IPS-20b (cell line): ENCODE data around the gene SLAMF1.

Experiments
- H3K27ac ChIP-seq: one replicate; pipeline ENCODE4 v1.5.1; 2013; ENCODE audit warnings: low read length
- H3K27me3 ChIP-seq: 2 replicates; pipeline ENCODE4 v1.6.1; 2013; ENCODE audit warnings: mild to moderate bottlenecking, low read length, inconsistent platforms; ENCODE audit not compliant: insufficient read depth
- H3K36me3 ChIP-seq: 2 replicates; pipeline ENCODE4 v1.6.1; 2013; ENCODE audit warnings: low read depth, mild to moderate bottlenecking, inconsistent platforms, low read length, moderate library complexity; ENCODE audit not compliant: insufficient read depth
- H3K4me1 ChIP-seq: 2 replicates; pipeline ENCODE4 v1.6.1; 2013; ENCODE audit warnings: mild to moderate bottlenecking, control low read depth, inconsistent platforms, low read length, moderate library complexity; ENCODE audit not compliant: insufficient read depth
- H3K4me3 ChIP-seq: 2 replicates; pipeline ENCODE4 v1.5.1; 2013; ENCODE audit warnings: mild to moderate bottlenecking, low read length, inconsistent platforms
- H3K9ac ChIP-seq: 2 replicates; pipeline ENCODE4 v1.6.1; 2013; ENCODE audit warnings: low read depth, mild to moderate bottlenecking, inconsistent platforms, low read length, moderate library complexity
- H3K9me3 ChIP-seq: 2 replicates; pipeline ENCODE4 v1.6.1; 2013; ENCODE audit warnings: mild to moderate bottlenecking, low read depth, low read length, inconsistent platforms; ENCODE audit not compliant: insufficient read depth

SLAMF1 gene

DNA sequence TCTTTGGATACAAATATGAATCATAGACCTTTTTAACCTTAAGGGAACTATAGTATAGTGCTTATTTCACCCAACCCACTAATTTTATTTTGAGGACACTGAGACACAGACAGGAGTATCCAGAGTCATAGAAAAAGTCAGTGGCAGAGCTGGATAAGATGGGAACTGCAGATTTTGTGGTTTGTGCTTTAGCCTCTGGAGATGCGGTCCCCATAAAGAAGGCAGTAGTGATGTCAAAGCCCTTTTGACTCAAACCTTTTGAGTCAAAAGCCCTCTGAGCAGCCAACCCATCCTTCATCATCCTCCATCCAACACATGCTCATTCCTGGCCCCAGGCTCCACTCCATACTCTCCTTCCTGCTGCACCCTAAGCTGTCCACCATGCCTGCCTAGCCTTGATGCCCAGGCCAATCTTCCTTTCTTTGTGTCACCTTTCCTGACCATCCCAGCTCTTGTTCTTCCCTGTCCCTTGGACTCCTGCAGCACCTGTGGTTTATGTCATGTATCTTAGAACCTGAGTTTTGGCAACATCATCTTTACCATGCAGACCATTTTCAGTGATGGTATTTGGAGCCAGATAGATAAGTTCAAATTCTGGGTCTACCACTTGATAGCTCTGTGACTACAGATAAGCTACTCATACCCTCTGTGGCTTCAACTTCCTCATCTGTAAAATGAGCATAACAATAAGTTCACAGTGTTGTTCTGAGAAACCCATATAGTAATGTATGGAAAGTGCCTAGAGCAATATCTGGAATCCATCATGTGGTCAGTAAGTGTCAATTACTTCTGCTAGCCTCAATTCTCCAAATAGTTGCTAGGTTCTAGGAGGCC lies 20.1 kb downstream of the SLAMF1 start:
- Histone ChIP-seq H3K27ac (no peak overlapping the region), H3K9me3 (no peaks in the 10 kb centered on the region), H3K27me3 (no peaks in the 10 kb centered on the region), H3K9ac (no peak overlapping the region), H3K4me1 (no peaks in the 10 kb centered on the region), H3K36me3 (no peaks in the 10 kb centered on the region), H3K4me3 (no peak overlapping the region)

DNA sequence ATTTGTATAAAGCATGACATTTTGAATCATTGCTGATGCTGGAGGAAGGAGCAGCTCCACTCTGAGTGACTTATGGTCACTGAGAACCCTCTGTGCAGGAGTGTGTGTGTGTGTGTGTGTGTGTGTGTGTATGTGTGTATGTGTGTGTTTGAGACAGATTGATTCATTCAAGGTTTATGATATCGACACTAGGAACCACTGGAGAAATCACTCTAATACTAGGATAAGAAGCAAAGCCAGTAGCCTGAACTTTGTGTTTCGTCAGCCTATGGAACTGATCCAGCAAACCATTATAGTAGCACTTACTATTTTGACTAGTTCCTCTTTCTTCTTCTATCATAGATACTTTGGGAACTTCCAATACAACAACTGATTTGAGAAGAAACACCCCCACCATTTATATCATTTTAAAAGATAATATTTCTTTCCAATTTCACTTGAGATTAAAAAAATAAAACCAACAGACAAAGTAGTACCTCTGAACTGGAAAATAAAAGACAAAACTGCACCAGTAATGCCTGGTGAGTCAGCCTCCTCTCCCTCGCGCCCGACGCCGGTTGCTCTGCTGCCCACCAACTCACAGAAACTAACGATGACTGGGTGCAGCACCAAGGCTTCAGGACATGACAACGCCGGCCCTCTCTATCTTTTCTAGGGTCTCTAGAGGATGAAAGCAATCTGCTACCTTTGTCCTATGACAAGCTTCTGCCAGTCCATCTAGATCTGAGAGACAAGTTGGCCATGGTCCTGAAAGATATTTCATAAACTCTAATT lies 20.9 kb downstream of the SLAMF1 start:
- Histone ChIP-seq H3K4me1 (no peaks in the 10 kb centered on the region), H3K4me3 (no peak overlapping the region), H3K27ac (no peak overlapping the region), H3K9me3 (no peaks in the 10 kb centered on the region), H3K27me3 (no peaks in the 10 kb centered on the region), H3K9ac (no peak overlapping the region), H3K36me3 (no peaks in the 10 kb centered on the region)

DNA sequence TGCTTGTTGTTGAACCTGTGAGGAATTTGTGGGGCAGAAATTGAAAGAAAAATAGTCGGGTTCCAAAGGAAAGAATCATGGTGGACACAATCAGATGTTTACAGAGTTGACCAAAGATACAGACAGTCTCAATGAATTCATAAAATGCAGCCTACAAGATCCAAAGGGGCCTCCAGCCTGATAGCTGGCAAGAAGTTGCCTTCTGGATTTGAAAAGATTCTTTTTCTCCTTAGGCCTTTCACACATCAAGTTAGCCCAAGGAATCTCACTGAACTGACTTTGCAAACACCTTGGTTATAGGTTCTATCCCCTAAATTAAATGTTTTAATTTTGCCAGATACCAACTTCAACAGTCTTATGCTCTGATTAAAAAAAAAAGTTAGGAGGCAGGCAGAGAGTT lies 21.5 kb downstream of the SLAMF1 start:
- Histone ChIP-seq H3K4me3 (no peak overlapping the region), H3K9ac (no peak overlapping the region), H3K27me3 (no peaks in the 10 kb centered on the region), H3K36me3 (no peaks in the 10 kb centered on the region), H3K9me3 (no peaks in the 10 kb centered on the region), H3K4me1 (no peaks in the 10 kb centered on the region), H3K27ac (no peak overlapping the region)

DNA sequence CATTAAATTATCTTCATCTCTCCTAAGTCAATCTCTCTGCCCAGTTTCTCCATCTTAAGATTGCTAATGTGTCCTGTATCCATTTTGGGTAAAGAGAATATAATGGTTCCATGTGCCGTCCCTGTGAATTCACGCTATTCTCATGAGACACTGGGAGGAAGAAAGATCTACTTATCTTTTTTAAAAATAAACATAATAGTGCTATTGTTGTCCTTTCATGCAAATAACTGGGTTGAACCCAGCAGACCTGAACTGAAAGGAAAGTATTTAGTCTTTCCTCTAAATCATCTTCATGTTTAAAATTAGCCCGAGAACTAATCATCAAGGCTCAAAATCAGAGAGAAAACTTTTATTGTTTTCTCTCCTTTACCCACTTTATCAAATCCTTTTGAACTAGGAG lies 22.4 kb downstream of the SLAMF1 start:
- Histone ChIP-seq H3K4me3 (no peak overlapping the region), H3K27me3 (no peaks in the 10 kb centered on the region), H3K4me1 (no peaks in the 10 kb centered on the region), H3K9ac (no peak overlapping the region), H3K27ac (no peak overlapping the region), H3K9me3 (no peaks in the 10 kb centered on the region), H3K36me3 (no peaks in the 10 kb centered on the region)

DNA sequence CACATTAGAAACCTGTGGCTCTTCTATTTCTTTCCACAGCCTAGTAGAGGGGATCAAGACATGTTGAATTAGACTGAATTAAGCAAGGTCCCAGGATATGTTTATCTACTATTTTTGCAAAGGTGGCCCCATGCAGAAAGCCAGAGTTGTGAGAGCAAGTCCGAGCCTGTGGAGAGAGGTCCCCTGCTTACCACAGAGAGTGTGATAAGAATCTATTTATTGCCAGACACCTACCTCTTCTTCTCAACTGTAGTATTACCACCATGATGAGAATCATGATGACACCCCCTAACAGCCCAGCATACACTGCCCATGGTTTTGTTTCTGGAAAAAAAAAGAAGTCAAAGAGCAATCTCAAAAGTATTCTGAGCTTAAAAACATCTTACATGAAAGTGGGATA lies 23.0 kb downstream of the SLAMF1 start:
- Histone ChIP-seq H3K4me1 (no peaks in the 10 kb centered on the region), H3K4me3 (no peak overlapping the region), H3K36me3 (no peaks in the 10 kb centered on the region), H3K27ac (no peak overlapping the region), H3K9me3 (0 out of 2 replicates have a peak, but pooled peaks cover 3% of the 10 kb centered on the region), H3K27me3 (no peaks in the 10 kb centered on the region), H3K9ac (no peak overlapping the region)

DNA sequence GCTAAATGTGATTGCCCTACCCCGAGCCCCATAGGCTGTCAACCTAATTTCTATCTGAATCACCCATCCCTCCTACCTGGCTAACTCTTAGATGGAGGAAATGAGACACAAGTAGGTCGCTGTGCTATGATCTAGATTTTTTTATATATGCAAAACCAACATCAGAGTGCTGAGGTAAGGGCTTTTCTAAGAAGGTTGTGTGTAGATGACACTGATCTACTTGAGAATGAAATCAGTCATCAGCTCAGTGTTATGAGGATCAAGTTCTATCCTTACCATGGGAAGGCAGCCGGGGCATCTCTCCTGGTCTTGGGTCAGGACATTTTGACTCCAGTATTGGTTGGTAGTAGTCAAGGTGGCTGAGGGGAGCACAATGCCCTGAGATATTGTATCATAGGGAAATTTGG lies 23.6 kb downstream of the SLAMF1 start:
- no peaks in the 10 kb centered on the region for H3K4me1 ChIP-seq
- no peaks in the 10 kb centered on the region for H3K27me3 ChIP-seq
- H3K36me3 ChIP-seq = no peaks in the 10 kb centered on the region
- H3K9me3 ChIP-seq = 0 out of 2 replicates have a peak, but pooled peaks cover 4% of the 10 kb centered on the region
- no peak overlapping the region for H3K27ac ChIP-seq
- no peak overlapping the region for H3K9ac ChIP-seq
- H3K4me3 ChIP-seq = no peak overlapping the region

DNA sequence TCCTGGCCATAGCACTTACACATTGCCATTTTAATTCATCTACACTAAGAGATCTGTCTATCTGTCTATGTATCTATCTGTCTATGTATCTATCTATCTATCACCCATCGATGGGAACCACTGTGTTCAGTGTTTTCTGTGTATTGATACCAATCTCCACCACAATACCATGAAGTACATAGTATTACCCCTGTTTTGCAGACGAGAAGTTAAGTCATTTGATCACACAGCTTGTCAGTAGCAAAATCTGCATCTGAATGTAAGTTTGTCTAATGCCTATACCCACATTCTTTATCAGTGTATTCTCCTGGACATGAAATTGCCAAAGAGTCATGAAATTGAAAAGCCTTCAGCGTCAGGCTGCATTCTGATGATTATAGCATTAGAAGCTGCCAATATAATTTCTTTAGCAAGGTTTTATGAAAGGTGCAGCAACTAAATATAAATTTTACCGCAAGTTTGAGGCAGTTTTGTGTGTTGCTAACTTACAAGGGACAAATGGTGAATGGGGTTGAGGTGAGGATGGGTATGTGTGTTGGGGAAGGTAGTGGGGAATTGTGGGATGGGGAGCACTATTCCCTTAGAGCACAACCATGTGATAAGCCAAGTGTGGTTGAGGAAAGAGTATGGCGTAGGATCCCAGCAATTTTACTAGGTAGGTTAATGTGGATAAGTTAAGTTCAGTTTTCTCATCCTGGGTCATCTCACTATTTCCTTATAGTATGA lies 24.2 kb downstream of the SLAMF1 start:
- H3K27ac ChIP-seq = no peak overlapping the region
- 0 out of 2 replicates have a peak, but pooled peaks cover 4% of the 10 kb centered on the region for H3K9me3 ChIP-seq
- no peak overlapping the region for H3K9ac ChIP-seq
- H3K36me3 ChIP-seq = no peaks in the 10 kb centered on the region
- no peaks in the 10 kb centered on the region for H3K27me3 ChIP-seq
- no peak overlapping the region for H3K4me3 ChIP-seq
- H3K4me1 ChIP-seq = no peaks in the 10 kb centered on the region

DNA sequence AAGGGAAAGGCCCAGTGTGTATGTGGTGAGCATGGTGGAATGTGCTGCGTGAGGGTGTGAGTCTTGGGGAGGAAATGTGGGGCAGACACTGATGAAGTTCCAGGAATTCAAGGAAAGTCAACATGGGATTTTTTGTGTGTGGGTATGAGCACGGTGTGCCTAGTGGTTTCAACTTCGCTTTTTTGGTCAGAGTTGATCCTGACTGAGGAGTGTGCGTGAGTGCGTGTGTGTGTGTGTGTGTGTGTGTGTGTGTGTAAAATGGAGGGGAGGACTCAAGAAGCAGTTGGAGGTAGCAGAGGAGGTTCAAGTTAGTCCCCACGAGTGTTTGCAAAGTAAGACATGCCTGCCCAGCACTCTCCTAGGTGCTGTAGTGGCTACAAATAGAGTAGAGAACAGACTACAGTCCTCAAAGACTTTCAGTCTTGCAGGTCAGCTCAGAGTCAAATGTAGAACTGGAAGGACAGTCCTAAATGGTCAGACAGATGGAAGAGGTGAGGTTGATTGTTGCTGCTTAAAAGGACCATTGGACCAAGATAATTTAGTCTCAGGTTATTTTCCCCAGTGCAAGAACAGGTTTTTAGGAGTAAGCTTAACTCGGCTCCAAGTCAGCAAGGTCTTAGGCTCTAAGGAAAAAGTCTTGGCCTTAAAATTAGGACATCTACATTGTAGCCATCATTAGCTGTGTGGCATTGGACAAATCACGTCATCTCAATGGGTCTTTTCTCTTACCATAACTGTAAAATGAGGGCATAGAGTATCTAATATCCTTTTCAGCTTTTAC lies 25.0 kb downstream of the SLAMF1 start:
- H3K27ac ChIP-seq = no peak overlapping the region
- H3K4me3 ChIP-seq = no peak overlapping the region
- H3K36me3 ChIP-seq = no peaks in the 10 kb centered on the region
- H3K9ac ChIP-seq = no peak overlapping the region
- H3K4me1 ChIP-seq = no peaks in the 10 kb centered on the region
- no peaks in the 10 kb centered on the region for H3K27me3 ChIP-seq
- H3K9me3 ChIP-seq = 0 out of 2 replicates have a peak, but pooled peaks cover 4% of the 10 kb centered on the region

DNA sequence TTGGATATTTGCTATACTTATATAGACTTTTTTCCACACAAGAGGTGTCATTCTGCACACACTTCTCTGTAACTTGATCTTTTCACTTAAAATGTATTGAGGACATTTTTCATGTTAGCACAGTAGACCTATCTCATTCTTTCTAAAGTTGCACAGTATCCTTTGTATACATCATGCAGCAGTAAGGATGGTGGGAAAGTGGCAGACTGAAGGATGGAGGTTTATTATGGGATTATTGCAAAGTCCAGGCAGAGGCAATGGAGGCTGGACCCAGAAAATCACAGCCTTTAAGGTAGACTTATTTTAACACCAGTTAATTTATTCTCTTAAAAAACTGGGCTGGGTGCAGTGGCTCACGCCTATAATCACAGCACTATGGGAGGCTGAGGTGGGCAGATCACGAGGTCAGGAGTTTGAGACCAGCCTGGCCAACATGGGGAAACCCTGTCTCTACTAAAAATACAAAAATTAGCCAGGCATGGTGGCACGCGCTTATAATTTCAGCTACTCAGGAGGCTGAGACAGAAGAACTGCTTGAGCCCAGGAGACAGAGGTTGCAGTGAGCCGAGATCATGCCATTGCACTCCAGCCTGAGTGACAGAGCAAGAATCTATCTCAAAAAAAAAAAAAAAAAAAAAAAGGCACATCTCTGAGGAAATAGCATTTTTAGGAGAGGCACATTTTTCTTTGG lies 25.8 kb downstream of the SLAMF1 start:
- no peak overlapping the region for H3K4me3 ChIP-seq
- 0 out of 2 replicates have a peak, but pooled peaks cover 4% of the 10 kb centered on the region for H3K9me3 ChIP-seq
- H3K4me1 ChIP-seq = no peaks in the 10 kb centered on the region
- no peaks in the 10 kb centered on the region for H3K36me3 ChIP-seq
- no peak overlapping the region for H3K27ac ChIP-seq
- no peaks in the 10 kb centered on the region for H3K27me3 ChIP-seq
- H3K9ac ChIP-seq = no peak overlapping the region

DNA sequence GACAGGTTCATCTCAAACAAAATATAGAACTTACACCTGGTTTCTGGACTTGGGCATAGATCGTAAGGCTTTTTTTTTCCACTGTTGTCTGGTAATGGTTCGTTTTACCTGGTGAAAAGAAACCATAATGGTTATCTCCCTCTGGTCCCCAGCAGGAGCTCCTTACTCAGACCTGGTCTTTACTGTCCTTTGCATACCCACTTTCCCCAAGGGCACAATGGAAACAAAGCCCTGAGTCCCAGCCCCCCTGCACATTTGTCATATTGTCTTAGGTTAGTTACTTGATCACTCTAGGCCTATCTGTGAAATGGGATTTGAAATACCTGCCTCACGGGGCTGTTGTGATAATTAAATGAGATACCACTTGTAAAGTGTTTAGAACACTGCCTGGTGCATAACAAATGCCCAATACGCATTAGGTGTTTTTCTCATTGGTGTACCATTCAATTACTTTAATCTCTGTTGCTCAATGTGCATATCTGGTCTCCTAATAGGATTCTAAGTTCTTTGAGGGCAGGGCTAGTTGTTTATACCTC lies 27.0 kb downstream of the SLAMF1 start:
- Histone ChIP-seq H3K4me1 (no peaks in the 10 kb centered on the region), H3K9ac (no peak overlapping the region), H3K27me3 (no peaks in the 10 kb centered on the region), H3K36me3 (no peaks in the 10 kb centered on the region), H3K27ac (no peak overlapping the region), H3K9me3 (0 out of 2 replicates have a peak, but pooled peaks cover 4% of the 10 kb centered on the region), H3K4me3 (no peak overlapping the region)
